Endothelial cell of umbilical vein (primary cell): ENCODE results near the gene RAB21. TPM values are rescaled to one million over a fixed set of nuclear protein-coding genes. Genes with fewer than 3 reads are reported as not detected.

Source experiments
- BruUV-seq: library from RNA; stranded (reverse); fragments of 400-500 nt; replicated peaks from 2 replicates; lab custom pipeline; 2021; lab: Mats Ljungman, UMichigan
- CTCF ChIA-PET: fragments of 300-600, 350-600 bp; sonication (Branson Sonifier 250); formaldehyde crosslinking; loops from one replicate; lab custom pipeline; 2021; ENCODE audit warnings: antibody characterized with exemption, inconsistent platforms; lab: Charles Lee
- POLR2A ChIA-PET: fragments of 300-600, 350-600 bp; sonication (Branson Sonifier 250); formaldehyde crosslinking; loops from one replicate; lab custom pipeline; 2021; ENCODE audit warnings: antibody characterized with exemption, inconsistent platforms; lab: Charles Lee
- DNase-seq: peaks from one replicate; pipeline ENCODE4 v3.0.0-alpha.2; 2011; ENCODE audit warnings: low read depth, low spot score
- FAIRE-seq: peaks from 2 replicates; lab custom pipeline; 2011; peaks lifted over from hg19 to GRCh38; lab: Jason Lieb, UNC
- H2AFZ ChIP-seq: 2 replicates; pipeline ENCODE4 v1.6.0; 2012; ENCODE audit warnings: low read depth, low read length, control low read depth, inconsistent platforms
- H3K27ac ChIP-seq: 2 replicates; pipeline ENCODE4 v1.5.1; 2011; ENCODE audit warnings: low read depth, mild to moderate bottlenecking, control low read depth, low read length, moderate library complexity; ENCODE audit not compliant: insufficient read depth
- H3K27me3 ChIP-seq, 2 experiments: 2 replicates each; pipeline versions ENCODE4 v1.6.0 to v1.6.1; 2011; ENCODE audit warnings: low read length in 2 of 2, mixed read lengths in 1 of 2; ENCODE audit not compliant: control insufficient read depth in 2 of 2, insufficient read depth in 2 of 2
- H3K36me3 ChIP-seq, 2 experiments: 2 replicates in 1 of 2; 3 replicates in 1 of 2; pipeline ENCODE4 v1.5.1; 2011; ENCODE audit warnings: low read length in 2 of 2, mild to moderate bottlenecking in 1 of 2, moderate library complexity in 1 of 2; ENCODE audit not compliant: control insufficient read depth in 2 of 2, insufficient read depth in 2 of 2; ENCODE audit errors: extremely low read depth in 1 of 2
- H3K4me1 ChIP-seq: 3 replicates; pipeline ENCODE4 v1.5.1; 2011; ENCODE audit warnings: mild to moderate bottlenecking, low read length; ENCODE audit not compliant: control insufficient read depth, insufficient read depth; ENCODE audit errors: extremely low read depth
- H3K4me2 ChIP-seq: 2 replicates; pipeline ENCODE4 v1.6.1; 2011; ENCODE audit warnings: low read length, control low read depth, mixed read lengths; ENCODE audit not compliant: insufficient read depth
- H3K4me3 ChIP-seq, 3 experiments: fragments of 200-600 bp in 1 of 3; sonication (generic), shearing (Covaris generic) in 1 of 3; replicated peaks in 1 of 3; 2 replicates each; pipeline ENCODE4 v1.5.1; 2011 to 2016; ENCODE audit warnings: control low read depth in 3 of 3, low read length in 3 of 3, mild to moderate bottlenecking in 2 of 3, inconsistent platforms in 1 of 3, low read depth in 1 of 3, moderate library complexity in 1 of 3; ENCODE audit not compliant: insufficient read depth in 1 of 3
- H3K79me2 ChIP-seq: 2 replicates; pipeline ENCODE4 v1.6.0; 2012; ENCODE audit warnings: low read length, inconsistent platforms; ENCODE audit not compliant: control insufficient read depth, insufficient read depth
- H3K9ac ChIP-seq: replicated peaks from 2 replicates; pipeline ENCODE3; 2011; ENCODE audit warnings: low read length, control low read depth; ENCODE audit not compliant: insufficient read depth; ENCODE audit errors: extremely low read depth
- H3K9me1 ChIP-seq: replicated peaks from 3 replicates; pipeline ENCODE4 v1.6.0; 2011; ENCODE audit warnings: mild to moderate bottlenecking, low read length; ENCODE audit not compliant: control insufficient read depth, insufficient read depth; ENCODE audit errors: extremely low read depth
- H3K9me3 ChIP-seq: replicated peaks from 2 replicates; pipeline ENCODE4 v1.5.1; 2012; ENCODE audit warnings: low read length, inconsistent platforms; ENCODE audit not compliant: control insufficient read depth, insufficient read depth
- H4K20me1 ChIP-seq: replicated peaks from 2 replicates; pipeline ENCODE3; 2011; ENCODE audit warnings: mild to moderate bottlenecking, low read length; ENCODE audit not compliant: control insufficient read depth, insufficient read depth; ENCODE audit errors: extremely low read depth
- CTCF ChIP-seq, 2 donors: IDR thresholded peaks; 1 replicate in 1 of 2; 2 replicates in 1 of 2; pipeline ENCODE4 v1.5.1; 2011; ENCODE audit warnings: low read length in 2 of 2, mild to moderate bottlenecking in 2 of 2, moderate library complexity in 2 of 2, control low read depth in 1 of 2, inconsistent platforms in 1 of 2, low read depth in 1 of 2; ENCODE audit not compliant: insufficient read depth in 1 of 2; ENCODE audit errors: extremely low read depth in 1 of 2
- EZH2 ChIP-seq: IDR thresholded peaks from 2 replicates; pipeline ENCODE4 v1.6.1; 2012; ENCODE audit warnings: borderline replicate concordance, low read depth, mild to moderate bottlenecking, moderate library complexity, low read length, inconsistent platforms; ENCODE audit not compliant: severe bottlenecking
- FOS ChIP-seq: IDR thresholded peaks from 2 replicates; pipeline ENCODE4 v1.6.1; 2011; ENCODE audit warnings: mild to moderate bottlenecking, low read length, moderate library complexity, borderline replicate concordance; ENCODE audit not compliant: insufficient read depth
- GATA2 ChIP-seq: IDR thresholded peaks from 2 replicates; pipeline ENCODE4 v1.7.0; 2011; ENCODE audit warnings: low read depth, mild to moderate bottlenecking, moderate library complexity, mixed read lengths, low read length; ENCODE audit not compliant: insufficient read length, insufficient read depth
- JUN ChIP-seq: IDR thresholded peaks from 2 replicates; pipeline ENCODE4 v1.6.1; 2011; ENCODE audit warnings: borderline replicate concordance, low read depth; ENCODE audit not compliant: insufficient read length, insufficient read depth
- MAX ChIP-seq: IDR thresholded peaks from 2 replicates; pipeline ENCODE4 v1.6.1; 2011; ENCODE audit not compliant: insufficient read depth, insufficient read length
- MYC ChIP-seq: IDR thresholded peaks from one replicate; pipeline ENCODE4 v1.6.1; 2011; ENCODE audit warnings: mild to moderate bottlenecking, low read depth, low read length
- POLR2A ChIP-seq: IDR thresholded peaks from 2 replicates; pipeline ENCODE4 v1.6.1; 2012; ENCODE audit warnings: low read depth, mild to moderate bottlenecking, control low read depth, low read length
- POLR2AphosphoS5 ChIP-seq: IDR thresholded peaks from 2 replicates; pipeline ENCODE4 v1.6.1; 2012; ENCODE audit warnings: low read depth, mild to moderate bottlenecking, control low read depth, low read length, moderate library complexity; ENCODE audit not compliant: insufficient read depth
- dilution Hi-C: fragments of 300-500 bp; cut with MboI; formaldehyde crosslinking; loops from one replicate; pipeline ENCODE4 v1.15.0; 2019; ENCODE audit warnings: low sequenced_read_pairs; ENCODE audit not compliant: extremely low pct_ligation_motif_present
- intact Hi-C: fragments of 100-400 bp; cut with micrococcal nuclease; formaldehyde crosslinking; loops from one replicate; pipeline ENCODE4 v1.10.0; 2022
- polyA plus RNA-seq, 4 experiments: library from polyadenylated mRNA; depleted of rRNA in 3 of 4; stranded (reverse) in 3 of 4; unstranded in 1 of 4; fragments of >200 nt; gene quantifications; 2 replicates each; pipeline versions ENCODE4 v1.2.1 to v1.2.3, GENCODE V29; 2011 to 2012; ENCODE audit warnings: missing spikeins in 1 of 4
- total RNA-seq: library from RNA; stranded (reverse); gene quantifications from 2 replicates; pipeline ENCODE4 v1.2.3, GENCODE V29; 2021

The RAB21 gene
- total and polyA plus RNA-seq, 2 donors (not counting 3 experiments of a cell fraction or from before 2014, with no cell fraction given), result 1.8 to 49.6 TPM

GRCh38 chr12:71710276-71711125 lies 44.2 kb upstream of the RAB21 start:
- Histone ChIP-seq H3K36me3 (no peaks in the 10 kb centered on the region), H3K4me2 (peak overlapping the region; percentile 22), H3K9me3 (no peaks in the 10 kb centered on the region), H3K27me3 (peaks cover 0 to 2% of the 10 kb centered on the region in 2 experiments), H3K79me2 (no peaks in the 10 kb centered on the region), H3K4me3 (no peak overlapping the region), H3K27ac (peak overlapping the region; percentile 11), H3K9ac (no peak overlapping the region), H4K20me1 (no peaks in the 10 kb centered on the region), H3K9me1 (no peaks in the 10 kb centered on the region), H2AFZ (peak overlapping the region; percentile 47), H3K4me1 (peaks cover 9% of the 10 kb centered on the region)
- ChIA-PET CTCF (no interaction called here), POLR2A (no interaction called here)
- peak; percentile 78 for FAIRE-seq
- DNase-seq, result peak; percentile 52
- dilution Hi-C loops, result no loop called here
- no TSS peak for BruUV-seq
- intact Hi-C loops, result no loop called here
- peak; percentile 50 for TF ChIP-seq JUN
- TF ChIP-seq POLR2AphosphoS5, result peak; percentile 26
- no peak for TF ChIP-seq MYC
- TF ChIP-seq FOS, result peak; percentile 95

- Histone ChIP-seq H3K27me3 (peaks cover 0 to 2% of the 10 kb centered on the region in 2 experiments), H3K9me1 (no peaks in the 10 kb centered on the region), H3K4me1 (no peaks in the 10 kb centered on the region), H4K20me1 (no peaks in the 10 kb centered on the region), H3K79me2 (no peaks in the 10 kb centered on the region), H3K4me2 (no peak overlapping the region), H3K36me3 (no peaks in the 10 kb centered on the region), H3K4me3 (no peak overlapping the region), H3K9ac (no peak overlapping the region), H3K9me3 (no peaks in the 10 kb centered on the region), H2AFZ (no peak overlapping the region), H3K27ac (no peak overlapping the region)
- FAIRE-seq, result no peak
- BruUV-seq, result no TSS peak
- POLR2A ChIA-PET, result no interaction called here
- dilution Hi-C loops, result no loop called here
- intact Hi-C loops, result no loop called here
- DNase-seq, result no peak
- TF ChIP-seq EZH2, result no peak
- TF ChIP-seq FOS, result no peak
- TF ChIP-seq MAX, result no peak
- TF ChIP-seq POLR2A, result no peak
- no peak for TF ChIP-seq MYC
- no peak for TF ChIP-seq CTCF (IDR thresholded peaks at IDR 0.05; ENCODE audit: extremely low read depth in 1 of 2, insufficient read depth in 1 of 2, low read depth in 1 of 2, low read length in 2 of 2)
- no peak for TF ChIP-seq POLR2AphosphoS5
- TF ChIP-seq GATA2, result no peak
- TF ChIP-seq JUN, result no peak
- CTCF ChIA-PET, result no interaction called here
Measured at GRCh38 chr12:71718611-71719010, 36.1 kb upstream of the RAB21 start.
